GM23338 (cell line): ENCODE measurements around the gene EPHB1. TPM values are rescaled to one million over a fixed set of nuclear protein-coding genes. Genes with fewer than 3 reads are reported as not detected.

Source experiments
- ATAC-seq: fragments of 200-7000 bp; cut with Tn5 transposase; 3 replicates; pipeline ENCODE4 v1.9.1; 2020
- DNase-seq: peaks from one replicate; pipeline ENCODE4 v3.0.0-alpha.2; 2015; ENCODE audit warnings: low spot score
- H2AFZ ChIP-seq: fragments of 200-600 bp; sonication (generic); 2 replicates; pipeline ENCODE4 v1.8.0; 2016; ENCODE audit warnings: antibody characterized with exemption, mild to moderate bottlenecking, moderate library complexity
- H3F3A ChIP-seq: fragments of 200-600 bp; sonication (generic); replicated peaks from 2 replicates; pipeline ENCODE4 v1.8.0; 2017; ENCODE audit warnings: antibody characterized with exemption, mixed run types, low read depth
- H3K27ac ChIP-seq: fragments of 200-600 bp; sonication (generic); 2 replicates; pipeline ENCODE4 v1.6.1; 2016; ENCODE audit warnings: low read depth
- H3K27me3 ChIP-seq: fragments of 200-600 bp; sonication (generic); 2 replicates; pipeline ENCODE4 v1.8.0; 2016; ENCODE audit warnings: mild to moderate bottlenecking, mixed run types, moderate library complexity; ENCODE audit not compliant: insufficient read depth
- H3K36me3 ChIP-seq: fragments of 200-600 bp; sonication (generic); 2 replicates; pipeline ENCODE4 v1.8.0; 2016; ENCODE audit warnings: mild to moderate bottlenecking; ENCODE audit not compliant: insufficient read depth
- H3K4me1 ChIP-seq: fragments of 200-600 bp; sonication (generic); 2 replicates; pipeline ENCODE4 v1.8.0; 2016; ENCODE audit warnings: mild to moderate bottlenecking, moderate library complexity; ENCODE audit not compliant: insufficient read depth
- H3K4me2 ChIP-seq: fragments of 200-600 bp; sonication (generic); 2 replicates; pipeline ENCODE4 v1.7.1; 2017; ENCODE audit warnings: mixed run types
- H3K4me3 ChIP-seq: fragments of 200-600 bp; sonication (generic); 2 replicates; pipeline ENCODE4 v1.6.1; 2016; ENCODE audit warnings: mixed run types
- H3K79me2 ChIP-seq: fragments of 200-600 bp; sonication (generic); replicated peaks from 2 replicates; pipeline ENCODE4 v1.8.0; 2017; ENCODE audit warnings: mild to moderate bottlenecking; ENCODE audit not compliant: insufficient read depth
- H3K9me2 ChIP-seq: fragments of 200-600 bp; sonication (generic); 2 replicates; pipeline ENCODE4 v1.8.0; 2017; ENCODE audit not compliant: insufficient read depth
- H4K20me1 ChIP-seq: fragments of 200-600 bp; sonication (generic); replicated peaks from 2 replicates; pipeline ENCODE4 v1.8.0; 2017; ENCODE audit warnings: mild to moderate bottlenecking; ENCODE audit not compliant: insufficient read depth
- H3K27ac Mint-ChIP-seq: 2 replicates; pipeline ENCODE4 v1.8.0; 2020; ENCODE audit warnings: inconsistent platforms, mild to moderate bottlenecking, moderate library complexity, mixed read lengths
- H3K27me3 Mint-ChIP-seq: 3 replicates; pipeline ENCODE4 v1.8.0; 2022; ENCODE audit warnings: low read depth, mild to moderate bottlenecking, moderate library complexity, mixed read lengths, inconsistent platforms; ENCODE audit not compliant: insufficient read depth, poor library complexity
- H3K36me3 Mint-ChIP-seq: 3 replicates; pipeline ENCODE4 v1.8.0; 2021; ENCODE audit warnings: low read depth, mild to moderate bottlenecking, inconsistent platforms, moderate library complexity, mixed read lengths
- H3K4me1 Mint-ChIP-seq: 3 replicates; pipeline ENCODE4 v1.8.0; 2020; ENCODE audit warnings: mild to moderate bottlenecking, inconsistent platforms, mixed read lengths
- H3K4me3 Mint-ChIP-seq: 3 replicates; pipeline ENCODE4 v1.8.0; 2021; ENCODE audit warnings: moderate library complexity, mild to moderate bottlenecking, inconsistent platforms, mixed read lengths
- H3K9me3 Mint-ChIP-seq: 3 replicates; pipeline ENCODE4 v1.8.0; 2020; ENCODE audit warnings: moderate library complexity, mild to moderate bottlenecking, inconsistent platforms, mixed read lengths
- CREB1 ChIP-seq: fragments of 250-450 bp; sonication (Bioruptor Pico); IDR thresholded peaks from 2 replicates; pipeline ENCODE4 v1.5.0; 2020; ENCODE audit warnings: low read depth, mild to moderate bottlenecking, moderate library complexity
- CTCF ChIP-seq, 2 experiments: fragments of 200-600 bp in 1 of 2; sonication (generic) in 1 of 2; conservative IDR thresholded peaks; 2 replicates each; pipeline versions ENCODE4 v1.5.1 to v1.6.1; 2016 to 2017; ENCODE audit warnings: antibody characterized with exemption in 2 of 2, low read depth in 2 of 2, mild to moderate bottlenecking in 2 of 2, moderate library complexity in 1 of 2
- ETS1 ChIP-seq: IDR thresholded peaks from 2 replicates; pipeline ENCODE4 v1.6.1; 2016; ENCODE audit warnings: antibody characterized with exemption
- EZH2 ChIP-seq: fragments of 200-600 bp; sonication (generic); IDR thresholded peaks from one replicate; pipeline ENCODE4 v1.8.0; 2017; ENCODE audit warnings: antibody characterized with exemption, mild to moderate bottlenecking, low read depth; ENCODE audit not compliant: unreplicated experiment
- EZH2phosphoT487 ChIP-seq: fragments of 200-600 bp; sonication (generic); IDR thresholded peaks from one replicate; pipeline ENCODE4 v1.8.1; 2018; ENCODE audit warnings: antibody characterized with exemption; ENCODE audit not compliant: unreplicated experiment
- NANOG ChIP-seq: IDR thresholded peaks from 2 replicates; pipeline ENCODE4 v1.6.1; 2016; ENCODE audit warnings: antibody characterized with exemption, borderline replicate concordance
- POLR2AphosphoS5 ChIP-seq: IDR thresholded peaks from 2 replicates; pipeline ENCODE4 v1.6.1; 2016; ENCODE audit warnings: antibody characterized with exemption, low read depth
- STAT1 ChIP-seq: IDR thresholded peaks from one replicate; pipeline ENCODE4 v1.6.1; 2016; ENCODE audit warnings: antibody characterized with exemption; ENCODE audit not compliant: unreplicated experiment
- ZNF331 ChIP-seq: fragments of 250-450 bp; sonication (Bioruptor Pico); IDR thresholded peaks from 2 replicates; pipeline ENCODE4 v1.5.0; 2020; ENCODE audit warnings: low read depth, mild to moderate bottlenecking, moderate library complexity
- ZNF462 ChIP-seq: fragments of 250-450 bp; sonication (Bioruptor Pico); IDR thresholded peaks from 2 replicates; pipeline ENCODE4 v1.5.0; 2020; ENCODE audit warnings: mild to moderate bottlenecking, moderate library complexity
- polyA plus RNA-seq: library from polyadenylated mRNA; unstranded; fragments of >200 nt; fragmentation: Nextera tagmentation; extraction: Ambion mirVana; gene quantifications from 2 replicates; pipeline ENCODE4 v1.2.1, GENCODE V29; 2016
- total RNA-seq: library from RNA; depleted of rRNA; stranded (reverse); fragments of >200 nt; shearing (Covaris generic); gene quantifications from 2 replicates; pipeline ENCODE4 v1.2.3, GENCODE V29; 2014

The EPHB1 gene
- total and polyA plus RNA-seq, 2 experiments from 2014 or later, result 2.7 to 5.2 TPM

GRCh38 chr3:135154186-135154585 is 359.1 kb downstream of the EPHB1 start:
- no peaks in the 10 kb centered on the region for H3K27me3 ChIP-seq
- H2AFZ ChIP-seq, result no peak overlapping the region
- no peak overlapping the region for H3K4me3 Mint-ChIP-seq
- no peak for ATAC-seq
- H3K9me2 ChIP-seq, result no peaks in the 10 kb centered on the region
- no peaks in the 10 kb centered on the region; the same call in 2 of the 3 replicates for H3K4me1 Mint-ChIP-seq
- H4K20me1 ChIP-seq, result no peaks in the 10 kb centered on the region
- no peaks in the 10 kb centered on the region for H3F3A ChIP-seq
- no peak overlapping the region for H3K4me2 ChIP-seq
- peaks cover 3% of the 10 kb centered on the region for H3K27me3 Mint-ChIP-seq
- no peak overlapping the region for H3K4me3 ChIP-seq
- H3K9me3 Mint-ChIP-seq, result no peaks in the 10 kb centered on the region
- no peak for DNase-seq
- TF ChIP-seq ETS1, result no peak
- no peak for TF ChIP-seq CTCF (conservative IDR thresholded peaks at IDR 0.05; ENCODE audit: low read depth in 2 of 2)
- TF ChIP-seq NANOG, result no peak
- TF ChIP-seq EZH2phosphoT487, result no peak
- no peak for TF ChIP-seq STAT1
- TF ChIP-seq ZNF331, result no peak
- TF ChIP-seq CREB1 (CRISPR knock-in tag), result no peak
- TF ChIP-seq POLR2AphosphoS5, result no peak
- H3K36me3 Mint-ChIP-seq, result no peaks in the 10 kb centered on the region
- H3K4me1 ChIP-seq, result no peaks in the 10 kb centered on the region
- no peaks in the 10 kb centered on the region for H3K79me2 ChIP-seq
- no peak overlapping the region for H3K27ac ChIP-seq
- no peak overlapping the region for H3K27ac Mint-ChIP-seq
- no peaks in the 10 kb centered on the region for H3K36me3 ChIP-seq

- Histone ChIP-seq H3K4me3 (no peak overlapping the region), H3K36me3 (no peaks in the 10 kb centered on the region), H3K4me1 (no peaks in the 10 kb centered on the region; the same call in 1 of the 2 replicates), H3K4me2 (no peak overlapping the region), H3F3A (no peaks in the 10 kb centered on the region), H3K79me2 (no peaks in the 10 kb centered on the region), H3K27ac (no peak overlapping the region), H2AFZ (no peak overlapping the region), H3K27me3 (no peaks in the 10 kb centered on the region), H3K9me2 (no peaks in the 10 kb centered on the region), H4K20me1 (no peaks in the 10 kb centered on the region)
- no peaks in the 10 kb centered on the region for H3K9me3 Mint-ChIP-seq
- H3K27me3 Mint-ChIP-seq, result peaks cover 3% of the 10 kb centered on the region
- no peak overlapping the region for H3K4me3 Mint-ChIP-seq
- peaks cover 7% of the 10 kb centered on the region for H3K4me1 Mint-ChIP-seq
- H3K36me3 Mint-ChIP-seq, result no peaks in the 10 kb centered on the region
- DNase-seq (no peak), ATAC-seq (no peak)
- H3K27ac Mint-ChIP-seq, result no peak overlapping the region
- TF ChIP-seq EZH2phosphoT487 (no peak), ZNF331 (no peak), EZH2 (no peak), ZNF462 (CRISPR knock-in tag) (no peak)
Measured at GRCh38 chr3:135155228-135155627, 360.2 kb downstream of the EPHB1 start.
